Testis (tissue), 3 donors: ENCODE results near the gene SLC7A14. TPM values are rescaled to one million over a fixed set of nuclear protein-coding genes. Genes with fewer than 3 reads are reported as not detected.

Experiments used
- DNase-seq: peaks from one replicate; pipeline ENCODE4 v3.0.0-alpha.2; 2019
- H3K27ac ChIP-seq, 2 donors: fragments of 200-600 bp; sonication (generic); one replicate each; pipeline ENCODE4 v1.5.1; 2019
- H3K27me3 ChIP-seq: fragments of 200-600 bp; sonication (generic); one replicate; pipeline ENCODE4 v1.5.1; 2019
- H3K36me3 ChIP-seq: fragments of 200-600 bp; sonication (generic); one replicate; pipeline ENCODE4 v1.5.1; 2017; ENCODE audit warnings: low read depth; ENCODE audit errors: missing control alignments
- H3K4me1 ChIP-seq: fragments of 200-600 bp; sonication (generic); one replicate; pipeline ENCODE4 v1.5.1; 2019
- H3K4me3 ChIP-seq, 2 donors: fragments of 200-600 bp; sonication (generic); one replicate each; pipeline ENCODE4 v1.5.1; 2017 to 2019
- H3K9me3 ChIP-seq: fragments of 200-600 bp; sonication (generic); one replicate; pipeline ENCODE4 v1.5.1; 2017
- POLR2A ChIP-seq: fragments of 450-650 bp; IDR thresholded peaks from one replicate; pipeline ENCODE4 v1.6.1; 2017; ENCODE audit warnings: antibody characterized with exemption, mild to moderate bottlenecking, moderate library complexity
- WGBS, 2 donors: methylation state at CpG; one replicate each; pipeline ENCODE4 v1.1.5; 2018; 5-methylcytosine and 5-hydroxymethylcytosine counted together
- intact Hi-C: fragments of 100-400 bp; cut with DNase I; formaldehyde crosslinking; loops from one replicate; pipeline ENCODE4 v1.15.1; 2023; ENCODE audit warnings: low total_unique reads
- polyA plus RNA-seq: library from polyadenylated mRNA; stranded (reverse); fragments of 350-450 nt; fragmentation: Illumina TruSeq; extraction: RNeasy Lipid Tissue Mini Kit (QIAGEN cat#74804); gene quantifications from one replicate; pipeline ENCODE4 v1.2.3, GENCODE V29; 2014; ENCODE audit warnings: low read depth, low replicate concordance; ENCODE audit not compliant: insufficient read depth
- total RNA-seq, 2 donors: library from RNA; depleted of rRNA; stranded (reverse); fragments of >200 nt; gene quantifications; one replicate each; pipeline ENCODE4 v1.2.3, GENCODE V29; 2016
- TF ChIP-seq, protein P1 (sequence below), 3 experiments: fragments of 450-650 bp in 2 of 3; fragments of 200-600 bp in 1 of 3; sonication (generic) in 1 of 3; IDR thresholded peaks; one replicate each; pipeline ENCODE4 v1.5.1; 2016 to 2019; ENCODE audit warnings: antibody characterized with exemption in 3 of 3, mild to moderate bottlenecking in 2 of 3, moderate library complexity in 1 of 3

The SLC7A14 gene
- total and polyA plus RNA-seq, 3 donors from 2014 or later: 0.15 to 0.31 (median 0.24) TPM

DNA sequence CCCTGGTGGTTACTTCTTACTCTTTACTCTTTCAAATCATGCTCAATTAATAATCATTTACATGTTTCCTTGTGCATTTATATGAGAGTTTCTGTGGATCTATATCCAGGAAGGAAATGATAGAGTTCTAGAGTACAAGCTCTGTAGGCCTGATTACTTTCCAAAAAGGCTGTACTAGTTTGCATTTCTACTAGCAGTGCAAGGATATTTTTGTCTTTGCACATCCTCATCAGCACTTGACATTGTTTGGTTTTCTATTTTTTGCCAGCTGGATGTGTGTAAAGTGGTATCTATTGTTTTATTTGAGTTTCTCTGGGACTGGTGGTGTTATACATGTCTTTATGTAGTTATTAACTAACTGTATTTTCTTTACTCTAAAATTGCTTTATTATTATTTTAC is 19.6 kb upstream of the SLC7A14 start:
- Histone ChIP-seq H3K27ac (no peak overlapping the region), H3K4me3 (no peak overlapping the region), H3K27me3 (no peaks in the 10 kb centered on the region), H3K36me3 (no peaks in the 10 kb centered on the region), H3K4me1 (no peaks in the 10 kb centered on the region), H3K9me3 (no peaks in the 10 kb centered on the region)
- DNase-seq: no peak
- intact Hi-C loops: no loop called here
- TF ChIP-seq, protein P1, sequence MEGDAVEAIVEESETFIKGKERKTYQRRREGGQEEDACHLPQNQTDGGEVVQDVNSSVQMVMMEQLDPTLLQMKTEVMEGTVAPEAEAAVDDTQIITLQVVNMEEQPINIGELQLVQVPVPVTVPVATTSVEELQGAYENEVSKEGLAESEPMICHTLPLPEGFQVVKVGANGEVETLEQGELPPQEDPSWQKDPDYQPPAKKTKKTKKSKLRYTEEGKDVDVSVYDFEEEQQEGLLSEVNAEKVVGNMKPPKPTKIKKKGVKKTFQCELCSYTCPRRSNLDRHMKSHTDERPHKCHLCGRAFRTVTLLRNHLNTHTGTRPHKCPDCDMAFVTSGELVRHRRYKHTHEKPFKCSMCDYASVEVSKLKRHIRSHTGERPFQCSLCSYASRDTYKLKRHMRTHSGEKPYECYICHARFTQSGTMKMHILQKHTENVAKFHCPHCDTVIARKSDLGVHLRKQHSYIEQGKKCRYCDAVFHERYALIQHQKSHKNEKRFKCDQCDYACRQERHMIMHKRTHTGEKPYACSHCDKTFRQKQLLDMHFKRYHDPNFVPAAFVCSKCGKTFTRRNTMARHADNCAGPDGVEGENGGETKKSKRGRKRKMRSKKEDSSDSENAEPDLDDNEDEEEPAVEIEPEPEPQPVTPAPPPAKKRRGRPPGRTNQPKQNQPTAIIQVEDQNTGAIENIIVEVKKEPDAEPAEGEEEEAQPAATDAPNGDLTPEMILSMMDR (IDR thresholded peaks at IDR 0.05): no peak
- TF ChIP-seq POLR2A: no peak

- TF ChIP-seq, protein P1 (IDR thresholded peaks at IDR 0.05): no peak
- no peak for TF ChIP-seq POLR2A
- Histone ChIP-seq H3K27ac (no peak overlapping the region), H3K36me3 (no peaks in the 10 kb centered on the region), H3K4me1 (no peaks in the 10 kb centered on the region), H3K9me3 (no peaks in the 10 kb centered on the region), H3K4me3 (no peak overlapping the region), H3K27me3 (no peaks in the 10 kb centered on the region)
- no peak for DNase-seq
- 53% methylated on average over 5 of the region's 5 CpGs for WGBS, 2 donors
- intact Hi-C loops: no loop called here
Measured at GRCh38 chr3:170603770-170604510, 18.1 kb upstream of the SLC7A14 start.

DNA sequence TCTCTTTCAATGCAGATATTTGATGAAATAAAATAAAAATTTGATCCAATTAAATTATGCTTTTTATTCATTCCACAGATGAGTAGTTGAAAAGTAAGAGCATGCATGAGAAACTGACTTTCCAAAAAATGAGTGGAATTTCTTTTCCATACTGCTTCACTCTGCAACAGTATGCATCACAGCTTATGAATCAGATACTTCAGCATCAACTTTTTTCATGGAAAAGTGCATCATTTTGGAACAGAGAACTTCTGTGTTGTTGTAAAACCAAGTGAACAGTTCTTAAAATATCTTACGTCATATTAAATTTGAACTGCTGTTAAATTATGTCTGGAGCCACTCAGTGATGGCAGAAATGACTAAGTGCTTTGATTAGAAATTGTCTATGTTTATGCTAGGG is 16.7 kb upstream of the SLC7A14 start:
- intact Hi-C loops: no loop called here
- no peak for DNase-seq
- TF ChIP-seq, protein P1 (IDR thresholded peaks at IDR 0.05): no peak
- no peak for TF ChIP-seq POLR2A
- Histone ChIP-seq H3K27ac (no peak overlapping the region), H3K4me1 (no peaks in the 10 kb centered on the region), H3K4me3 (no peak overlapping the region), H3K27me3 (no peaks in the 10 kb centered on the region), H3K36me3 (no peaks in the 10 kb centered on the region), H3K9me3 (no peaks in the 10 kb centered on the region)
- WGBS, 2 donors: 94 to 96% methylated on average over 1 of the region's 1 CpG

GRCh38 chr3:170600005-170600624 is 14.2 kb upstream of the SLC7A14 start:
- Histone ChIP-seq H3K27me3 (no peaks in the 10 kb centered on the region), H3K9me3 (no peaks in the 10 kb centered on the region), H3K4me1 (no peaks in the 10 kb centered on the region), H3K36me3 (no peaks in the 10 kb centered on the region), H3K27ac (no peak overlapping the region), H3K4me3 (no peak overlapping the region)
- no peak for TF ChIP-seq POLR2A
- TF ChIP-seq, protein P1 (IDR thresholded peaks at IDR 0.05): no peak
- DNase-seq: no peak
- intact Hi-C loops: no loop called here
- 60 to 63% methylated on average over 4 of the region's 4 CpGs for WGBS, 2 donors

DNA sequence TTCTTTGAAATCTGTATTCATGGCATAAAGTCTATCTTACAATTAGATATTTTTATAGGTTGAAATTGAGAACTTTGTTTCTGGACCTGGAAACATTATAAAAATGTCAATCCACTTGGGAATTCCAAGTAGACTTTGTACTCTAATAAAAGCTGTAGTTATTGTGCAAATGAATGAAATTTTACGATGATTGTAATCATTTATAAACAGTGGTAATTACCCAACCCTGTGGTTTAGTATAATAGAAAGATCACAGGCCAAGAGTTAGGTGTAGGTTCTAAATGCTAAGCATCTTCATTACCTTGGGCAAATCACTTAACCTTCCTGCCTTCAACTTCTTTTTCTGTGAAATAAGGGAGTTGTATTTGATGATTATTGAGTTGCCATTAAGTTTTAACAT is 13.2 kb upstream of the SLC7A14 start:
- Histone ChIP-seq H3K36me3 (no peaks in the 10 kb centered on the region), H3K27ac (no peak overlapping the region), H3K4me3 (no peak overlapping the region), H3K4me1 (no peaks in the 10 kb centered on the region), H3K9me3 (no peaks in the 10 kb centered on the region), H3K27me3 (no peaks in the 10 kb centered on the region)
- intact Hi-C loops: no loop called here
- no peak for DNase-seq
- TF ChIP-seq, protein P1 (IDR thresholded peaks at IDR 0.05): no peak
- TF ChIP-seq POLR2A: no peak
- WGBS, 2 donors: 58 to 69% methylated on average over 1 of the region's 1 CpG
